ENCODE measurements around the gene FNTB. TPM values are rescaled to one million over a fixed set of nuclear protein-coding genes. Genes with fewer than 3 reads are reported as not detected.

The FNTB gene
- total RNA-seq, 1 donor from 2014 or later, result 28.6 TPM

DNA sequence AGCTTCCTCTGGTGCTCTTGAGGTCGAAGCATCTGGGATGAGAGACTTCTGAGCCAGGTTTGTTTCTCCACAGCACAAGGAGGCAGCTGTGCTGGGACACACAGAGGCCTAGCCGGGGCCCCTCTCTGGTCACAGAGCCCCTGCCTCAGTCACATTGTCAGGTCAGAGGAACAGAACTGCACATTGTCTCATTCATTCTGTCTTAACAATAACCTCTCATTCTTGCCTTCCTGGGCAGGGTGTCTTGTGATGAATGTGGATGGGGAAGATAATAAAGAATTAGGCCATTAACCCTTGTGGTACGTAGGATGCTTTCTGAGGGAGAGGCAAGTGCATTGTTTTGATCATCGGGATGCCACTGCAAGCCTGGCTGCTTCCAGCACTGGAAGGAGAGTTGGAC lies 29.8 kb downstream of the FNTB start:
- H3K4me3 Mint-ChIP-seq, result peak overlapping the region; percentile 7
- peak overlapping the region; percentile 78 for H3K27ac Mint-ChIP-seq (ENCODE audit: unreplicated experiment)
- H3K4me1 Mint-ChIP-seq, result peaks cover 23% of the 10 kb centered on the region
- no peak for DNase-seq (ENCODE audit: low read depth, low spot score)
- no peaks in the 10 kb centered on the region for H3K9me3 Mint-ChIP-seq
- H3K36me3 Mint-ChIP-seq (ENCODE audit: low read depth), result peaks cover 2% of the 10 kb centered on the region
- TF ChIP-seq, protein P1, sequence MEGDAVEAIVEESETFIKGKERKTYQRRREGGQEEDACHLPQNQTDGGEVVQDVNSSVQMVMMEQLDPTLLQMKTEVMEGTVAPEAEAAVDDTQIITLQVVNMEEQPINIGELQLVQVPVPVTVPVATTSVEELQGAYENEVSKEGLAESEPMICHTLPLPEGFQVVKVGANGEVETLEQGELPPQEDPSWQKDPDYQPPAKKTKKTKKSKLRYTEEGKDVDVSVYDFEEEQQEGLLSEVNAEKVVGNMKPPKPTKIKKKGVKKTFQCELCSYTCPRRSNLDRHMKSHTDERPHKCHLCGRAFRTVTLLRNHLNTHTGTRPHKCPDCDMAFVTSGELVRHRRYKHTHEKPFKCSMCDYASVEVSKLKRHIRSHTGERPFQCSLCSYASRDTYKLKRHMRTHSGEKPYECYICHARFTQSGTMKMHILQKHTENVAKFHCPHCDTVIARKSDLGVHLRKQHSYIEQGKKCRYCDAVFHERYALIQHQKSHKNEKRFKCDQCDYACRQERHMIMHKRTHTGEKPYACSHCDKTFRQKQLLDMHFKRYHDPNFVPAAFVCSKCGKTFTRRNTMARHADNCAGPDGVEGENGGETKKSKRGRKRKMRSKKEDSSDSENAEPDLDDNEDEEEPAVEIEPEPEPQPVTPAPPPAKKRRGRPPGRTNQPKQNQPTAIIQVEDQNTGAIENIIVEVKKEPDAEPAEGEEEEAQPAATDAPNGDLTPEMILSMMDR (conservative IDR thresholded peaks at IDR 0.05), result no peak
- H3K27me3 Mint-ChIP-seq (ENCODE audit: low read depth), result no peaks in the 10 kb centered on the region

DNA sequence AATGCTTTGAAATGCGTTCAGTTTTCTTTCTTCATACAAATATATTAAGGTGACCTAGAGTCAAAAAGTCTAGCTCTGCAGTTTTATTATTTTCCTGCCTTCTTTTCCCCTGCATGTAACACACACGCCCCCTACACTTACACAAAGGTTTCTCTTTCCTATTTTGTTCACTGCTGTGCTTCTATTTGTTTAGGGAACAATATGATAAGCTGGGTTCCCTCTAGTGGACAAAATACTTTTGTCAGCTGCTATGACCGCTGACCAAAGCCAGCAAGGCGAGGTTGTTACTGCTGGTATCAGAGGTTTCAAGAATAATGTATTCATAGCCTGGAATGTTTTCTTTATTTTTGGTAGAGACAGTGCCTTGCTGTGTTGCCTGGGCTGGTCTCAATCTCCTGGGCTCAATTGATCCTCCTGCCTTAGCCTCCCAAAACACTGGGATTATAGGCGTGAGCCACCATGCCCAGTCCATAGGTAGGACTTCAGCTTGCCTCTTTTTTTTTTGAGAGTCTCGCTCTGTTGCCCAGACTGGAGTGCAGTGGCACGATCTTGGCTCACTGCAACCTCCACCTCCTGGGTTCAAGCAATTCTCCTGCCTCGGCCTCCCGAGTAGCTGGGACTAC lies 33.4 kb downstream of the FNTB start:
- peaks cover 2% of the 10 kb centered on the region for H3K36me3 Mint-ChIP-seq (ENCODE audit: low read depth)
- DNase-seq (ENCODE audit: low read depth, low spot score), result peak; percentile 24
- TF ChIP-seq, protein P1 (conservative IDR thresholded peaks at IDR 0.05), result peak; percentile 83
- no peak overlapping the region for H3K27ac Mint-ChIP-seq (ENCODE audit: unreplicated experiment)
- no peak overlapping the region for H3K4me3 Mint-ChIP-seq
- no peaks in the 10 kb centered on the region for H3K9me3 Mint-ChIP-seq
- no peaks in the 10 kb centered on the region for H3K27me3 Mint-ChIP-seq (ENCODE audit: low read depth)
- H3K4me1 Mint-ChIP-seq, result peaks cover 23% of the 10 kb centered on the region

DNA sequence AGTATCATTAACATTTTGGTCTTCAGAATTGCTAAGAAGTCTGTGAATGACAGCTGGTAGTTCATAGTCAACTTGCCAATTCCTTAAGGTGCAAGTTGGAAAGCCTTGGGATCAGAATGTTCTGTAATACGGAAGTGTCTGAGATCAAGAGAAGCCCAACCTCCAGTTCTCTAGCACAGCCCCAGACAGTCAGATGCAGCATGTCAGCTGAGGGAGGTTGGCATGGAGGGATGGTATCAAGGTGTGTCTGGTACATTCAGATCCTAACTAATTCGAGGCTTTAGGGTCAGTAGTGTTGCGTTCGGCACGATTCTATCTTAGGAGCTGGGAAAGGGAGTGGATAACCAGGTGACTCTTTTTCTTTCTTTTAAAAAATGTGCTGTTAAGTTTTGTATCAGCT lies 38.3 kb downstream of the FNTB start:
- Mint-ChIP-seq H3K27me3 (ENCODE audit: low read depth) (no peaks in the 10 kb centered on the region), H3K27ac (ENCODE audit: unreplicated experiment) (no peak overlapping the region), H3K4me3 (no peak overlapping the region), H3K9me3 (no peaks in the 10 kb centered on the region), H3K4me1 (peaks cover 2% of the 10 kb centered on the region), H3K36me3 (ENCODE audit: low read depth) (peaks cover 9% of the 10 kb centered on the region)
- TF ChIP-seq, protein P1 (conservative IDR thresholded peaks at IDR 0.05), result no peak
- DNase-seq (ENCODE audit: low read depth, low spot score), result no peak

DNA sequence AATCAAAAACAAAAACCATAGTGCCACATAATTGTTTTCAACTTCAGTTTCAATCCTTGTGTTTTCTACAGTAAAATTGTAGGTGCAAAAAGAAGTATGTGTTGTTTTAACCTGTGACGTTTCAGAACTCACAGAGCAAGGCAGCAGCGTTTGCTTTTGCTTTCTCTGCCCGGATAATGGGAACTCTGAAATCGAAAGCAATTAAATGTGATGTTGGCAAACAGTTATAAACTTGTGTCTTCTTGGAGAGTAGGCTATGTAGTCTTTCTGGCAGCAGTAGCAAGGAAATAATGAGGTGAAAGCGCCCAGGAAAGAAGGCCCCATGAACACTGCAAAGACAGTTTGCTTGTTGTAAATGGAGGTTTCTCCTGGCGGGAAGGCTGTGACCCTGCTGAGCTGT lies 39.1 kb downstream of the FNTB start:
- Mint-ChIP-seq H3K27me3 (ENCODE audit: low read depth) (no peaks in the 10 kb centered on the region), H3K36me3 (ENCODE audit: low read depth) (peaks cover 9% of the 10 kb centered on the region), H3K4me1 (no peaks in the 10 kb centered on the region), H3K9me3 (no peaks in the 10 kb centered on the region), H3K4me3 (no peak overlapping the region), H3K27ac (ENCODE audit: unreplicated experiment) (no peak overlapping the region)
- TF ChIP-seq, protein P1 (conservative IDR thresholded peaks at IDR 0.05), result no peak
- no peak for DNase-seq (ENCODE audit: low read depth, low spot score)

DNA sequence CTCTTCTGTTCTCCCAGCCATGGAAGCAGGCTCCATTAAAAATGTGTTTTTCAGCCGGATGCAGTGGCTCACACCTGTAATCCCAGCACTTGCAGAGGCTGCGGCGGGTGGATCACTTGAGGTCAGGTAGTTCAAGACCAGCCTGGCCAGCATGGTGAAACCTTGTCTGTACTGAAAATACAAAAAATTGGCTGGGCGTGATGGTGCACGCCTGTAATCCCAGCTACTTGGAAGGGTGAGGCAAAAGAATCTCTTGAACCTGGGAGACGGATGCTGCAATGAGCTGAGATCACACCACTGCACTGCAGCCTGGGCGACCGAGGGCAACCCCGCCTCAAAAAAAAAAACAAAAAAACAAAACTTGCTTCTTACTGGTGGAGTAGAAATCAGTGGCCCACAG lies 39.8 kb downstream of the FNTB start:
- TF ChIP-seq, protein P1 (conservative IDR thresholded peaks at IDR 0.05), result no peak
- no peaks in the 10 kb centered on the region for H3K9me3 Mint-ChIP-seq
- H3K36me3 Mint-ChIP-seq (ENCODE audit: low read depth), result peaks cover 9% of the 10 kb centered on the region
- no peaks in the 10 kb centered on the region for H3K4me1 Mint-ChIP-seq
- peak overlapping the region; percentile 59 for H3K27ac Mint-ChIP-seq (ENCODE audit: unreplicated experiment)
- DNase-seq (ENCODE audit: low read depth, low spot score), result no peak
- no peaks in the 10 kb centered on the region for H3K27me3 Mint-ChIP-seq (ENCODE audit: low read depth)
- H3K4me3 Mint-ChIP-seq, result no peak overlapping the region

Measured in neural crest cell (in vitro differentiated cells).